ENCODE results near the gene MMADHC. TPM values are rescaled to one million over a fixed set of nuclear protein-coding genes. Genes with fewer than 3 reads are reported as not detected.

The MMADHC gene
- polyA plus RNA-seq, 3 donors from 2014 or later: 97.5 to 191 (median 130) TPM

DNA sequence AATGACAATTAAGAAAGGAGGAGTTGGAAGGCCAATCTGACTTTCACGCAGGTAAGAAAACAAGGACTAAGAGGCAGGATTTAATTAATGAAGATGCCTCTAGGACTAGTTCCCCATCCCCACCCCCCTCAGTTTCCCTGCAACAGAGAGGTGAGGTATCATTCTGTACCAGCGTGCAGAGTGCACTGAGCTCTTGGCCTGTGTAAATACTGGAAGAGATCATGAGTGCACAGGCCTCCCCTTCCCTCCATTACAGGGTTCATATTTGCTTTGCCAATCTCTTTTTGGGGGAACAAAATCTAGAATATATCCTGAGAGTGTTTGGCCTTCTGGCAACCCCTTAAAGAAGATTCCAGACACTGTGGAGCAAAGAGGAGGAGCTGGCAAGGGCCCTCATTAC lies 60.9 kb downstream of the MMADHC start:
- Mint-ChIP-seq H3K36me3 (no peaks in the 10 kb centered on the region), H3K4me1 (no peaks in the 10 kb centered on the region), H3K27ac (no peak overlapping the region), H3K9me3 (peaks cover 0 to 3% (median 0%) of the 10 kb centered on the region in 6 donors), H3K4me3 (no peak overlapping the region), H3K27me3 (ENCODE audit: low read depth in 3 of 3) (peaks cover 2 to 6% (median 2%) of the 10 kb centered on the region in 3 donors)
- no peak for DNase-seq

DNA sequence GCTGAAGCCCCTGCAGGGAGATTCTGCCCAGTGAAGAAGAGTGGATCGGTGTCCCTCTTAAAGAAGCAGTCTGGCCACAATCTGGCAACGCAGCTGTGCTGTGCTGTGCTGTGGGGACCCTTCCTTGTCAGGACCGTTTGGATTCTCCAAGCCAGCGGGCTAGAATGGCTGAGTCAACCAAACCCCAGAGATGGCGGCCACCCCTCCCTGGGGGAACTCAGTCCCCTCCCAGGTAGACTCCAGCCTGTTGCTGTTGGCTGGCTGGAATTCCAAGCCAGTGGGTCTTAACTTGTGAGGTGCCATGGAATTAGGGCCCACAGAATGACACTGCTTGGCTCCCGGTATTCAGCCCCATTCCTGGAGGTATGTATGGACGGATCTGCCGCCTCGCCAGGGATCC lies 62.3 kb downstream of the MMADHC start:
- H3K4me3 Mint-ChIP-seq: no peak overlapping the region
- H3K36me3 Mint-ChIP-seq: no peaks in the 10 kb centered on the region
- DNase-seq: no peak
- H3K9me3 Mint-ChIP-seq: peaks cover 0 to 3% (median 0%) of the 10 kb centered on the region in 6 donors
- H3K27me3 Mint-ChIP-seq (ENCODE audit: low read depth in 3 of 3): peaks cover 2 to 7% (median 4%) of the 10 kb centered on the region in 3 donors
- no peak overlapping the region for H3K27ac Mint-ChIP-seq
- H3K4me1 Mint-ChIP-seq: no peaks in the 10 kb centered on the region

All from immature natural killer cell (primary cell).